HEK293 (cell line): ENCODE measurements around the gene CDCA4.

Source experiments
- CTCF ChIA-PET: fragments of 350-600 bp; formaldehyde crosslinking; extraction: SDS; loops from one replicate; lab custom pipeline; 2021; ENCODE audit warnings: antibody characterized with exemption; lab: Yijun Ruan, JAX
- POLR2A ChIA-PET: fragments of 300-600 bp; formaldehyde crosslinking; extraction: SDS; loops from one replicate; lab custom pipeline; 2020; ENCODE audit warnings: antibody characterized with exemption, inconsistent platforms; lab: Yijun Ruan, JAX
- H3K27ac ChIP-seq: fragments of 200-500 bp; sonication (Bioruptor generic); 2 replicates; pipeline ENCODE4 v1.5.1; 2014; ENCODE audit warnings: low read depth, low read length, control low read depth, inconsistent platforms; ENCODE audit errors: extremely low read depth
- H3K36me3 ChIP-seq, 2 experiments: fragments of 200-500 bp in 1 of 2; sonication (Bioruptor generic) in 1 of 2; 1 replicate in 1 of 2; 2 replicates in 1 of 2; pipeline ENCODE4 v1.5.1; 2014 to 2017; ENCODE audit warnings: inconsistent platforms in 2 of 2, low read length in 2 of 2; ENCODE audit not compliant: control insufficient read depth in 2 of 2, insufficient read depth in 1 of 2
- H3K4me1 ChIP-seq: fragments of 200-500 bp; sonication (Bioruptor generic); 2 replicates; pipeline ENCODE4 v1.5.1; 2014; ENCODE audit warnings: mild to moderate bottlenecking, low read length, inconsistent platforms; ENCODE audit not compliant: control insufficient read depth, insufficient read depth
- H3K4me3 ChIP-seq: 2 replicates; pipeline ENCODE4 v1.5.1; 2011; ENCODE audit warnings: low read depth, mild to moderate bottlenecking, control low read depth, low read length, moderate library complexity
- H3K9me3 ChIP-seq: fragments of 200-500 bp; sonication (Bioruptor generic); 2 replicates; pipeline ENCODE4 v1.5.1; 2014; ENCODE audit warnings: low read depth, low read length, inconsistent platforms; ENCODE audit not compliant: control insufficient read depth, insufficient read depth
- GFI1B ChIP-seq: fragments of 450-650 bp; formaldehyde crosslinking; IDR thresholded peaks from 2 replicates; pipeline ENCODE4 v1.5.1; 2016; ENCODE audit warnings: missing biosample characterization, missing genetic modification characterization
- GLIS2 ChIP-seq: fragments of 450-650 bp; formaldehyde crosslinking; IDR thresholded peaks from 2 replicates; pipeline ENCODE4 v1.5.1; 2016; ENCODE audit warnings: missing biosample characterization, missing genetic modification characterization
- PRDM10 ChIP-seq: fragments of 450-650 bp; formaldehyde crosslinking; IDR thresholded peaks from 2 replicates; pipeline ENCODE4 v1.5.1; 2016; ENCODE audit warnings: missing biosample characterization, missing genetic modification characterization
- TRIM28 ChIP-seq: IDR thresholded peaks from 2 replicates; pipeline ENCODE4 v1.6.1; 2011; ENCODE audit warnings: low read length, control low read depth, borderline replicate concordance
- ZFHX2 ChIP-seq: fragments of 450-650 bp; formaldehyde crosslinking; conservative IDR thresholded peaks from 2 replicates; pipeline ENCODE4 v1.5.1; 2016; ENCODE audit warnings: missing biosample characterization, missing genetic modification characterization
- ZFP37 ChIP-seq: fragments of 450-650 bp; formaldehyde crosslinking; IDR thresholded peaks from 2 replicates; pipeline ENCODE4 v1.5.1; 2016; ENCODE audit warnings: missing biosample characterization, missing genetic modification characterization
- ZIC2 ChIP-seq: fragments of 450-650 bp; formaldehyde crosslinking; IDR thresholded peaks from 2 replicates; pipeline ENCODE4 v1.5.1; 2016; ENCODE audit warnings: missing biosample characterization, missing genetic modification characterization
- ZNF555 ChIP-seq: fragments of 450-650 bp; formaldehyde crosslinking; conservative IDR thresholded peaks from 2 replicates; pipeline ENCODE4 v1.5.1; 2017; ENCODE audit warnings: missing biosample characterization, mild to moderate bottlenecking, missing genetic modification characterization, inconsistent platforms
- ZNF596 ChIP-seq: fragments of 450-650 bp; IDR thresholded peaks from 2 replicates; pipeline ENCODE4 v1.5.0; 2018; ENCODE audit warnings: missing biosample characterization, mild to moderate bottlenecking, missing genetic modification characterization, moderate library complexity
- ZNF600 ChIP-seq: fragments of 450-650 bp; formaldehyde crosslinking; IDR thresholded peaks from 2 replicates; pipeline ENCODE4 v1.5.1; 2016; ENCODE audit warnings: missing biosample characterization, missing genetic modification characterization
- TF ChIP-seq, protein P1 (sequence below): fragments of 450-650 bp; formaldehyde crosslinking; IDR thresholded peaks from 2 replicates; pipeline ENCODE4 v1.5.1; 2016; ENCODE audit warnings: missing biosample characterization, missing genetic modification characterization
- TF ChIP-seq, protein P2 (sequence below): fragments of 450-650 bp; formaldehyde crosslinking; IDR thresholded peaks from 2 replicates; pipeline ENCODE4 v1.5.1; 2016; ENCODE audit warnings: missing biosample characterization, missing genetic modification characterization
- TF ChIP-seq, protein P3 (sequence below): fragments of 450-650 bp; formaldehyde crosslinking; IDR thresholded peaks from 2 replicates; pipeline ENCODE4 v1.5.1; 2017; ENCODE audit warnings: missing biosample characterization, missing genetic modification characterization
- TF ChIP-seq, protein P4 (sequence below): fragments of 450-650 bp; formaldehyde crosslinking; IDR thresholded peaks from 2 replicates; pipeline ENCODE4 v1.5.1; 2016; ENCODE audit warnings: missing biosample characterization, missing genetic modification characterization

Gene CDCA4

GRCh38 chr14:105005929-105006830, 14.7 kb downstream of the CDCA4 start:
- H3K4me1 ChIP-seq: no peaks in the 10 kb centered on the region
- peaks cover 15 to 46% of the 10 kb centered on the region in 2 experiments for H3K36me3 ChIP-seq
- H3K27ac ChIP-seq: no peak overlapping the region
- H3K4me3 ChIP-seq: no peak overlapping the region
- CTCF ChIA-PET: interaction anchor here (0.6 to 3.2 kb wide), 7 partner anchors 29 to 1452 kb away, joined by 3 to 15 read pairs (median 4); no protein-coding TSS in a partner anchor
- POLR2A ChIA-PET: interaction anchor here (1.0 to 3.1 kb wide), 2 partner anchors 12 to 33 kb away, joined by 3 to 9 read pairs; no protein-coding TSS in a partner anchor
- H3K9me3 ChIP-seq: no peaks in the 10 kb centered on the region
- TF ChIP-seq ZIC2 (tag by site-specific recombination) (peak; percentile 48), ZFHX2 (peak; percentile 48), GFI1B (tag by site-specific recombination) (no peak), PRDM10 (tag by site-specific recombination) (0 out of 2 replicates have a peak, but pooled peaks have one; percentile 12), GLIS2 (peak; percentile 43; the same call in 1 of the 2 replicates), ZNF555 (no peak), ZNF600 (tag by site-specific recombination) (peak; percentile 37)

GRCh38 chr14:105005329-105005928, 15.5 kb downstream of the CDCA4 start:
- Histone ChIP-seq H3K27ac (no peak overlapping the region), H3K4me1 (no peaks in the 10 kb centered on the region), H3K4me3 (no peak overlapping the region), H3K9me3 (no peaks in the 10 kb centered on the region), H3K36me3 (peaks cover 10 to 38% of the 10 kb centered on the region in 2 experiments)
- ChIA-PET CTCF (interaction anchor here (0.5 to 3.2 kb wide), 4 partner anchors 28 to 1452 kb away, joined by 3 to 15 read pairs (median 4); no protein-coding TSS in a partner anchor), POLR2A (interaction anchor here (1.0 to 3.1 kb wide), 2 partner anchors 13 to 32 kb away, joined by 3 to 9 read pairs; no protein-coding TSS in a partner anchor)
- no peak for TF ChIP-seq TRIM28
- TF ChIP-seq, protein P1, sequence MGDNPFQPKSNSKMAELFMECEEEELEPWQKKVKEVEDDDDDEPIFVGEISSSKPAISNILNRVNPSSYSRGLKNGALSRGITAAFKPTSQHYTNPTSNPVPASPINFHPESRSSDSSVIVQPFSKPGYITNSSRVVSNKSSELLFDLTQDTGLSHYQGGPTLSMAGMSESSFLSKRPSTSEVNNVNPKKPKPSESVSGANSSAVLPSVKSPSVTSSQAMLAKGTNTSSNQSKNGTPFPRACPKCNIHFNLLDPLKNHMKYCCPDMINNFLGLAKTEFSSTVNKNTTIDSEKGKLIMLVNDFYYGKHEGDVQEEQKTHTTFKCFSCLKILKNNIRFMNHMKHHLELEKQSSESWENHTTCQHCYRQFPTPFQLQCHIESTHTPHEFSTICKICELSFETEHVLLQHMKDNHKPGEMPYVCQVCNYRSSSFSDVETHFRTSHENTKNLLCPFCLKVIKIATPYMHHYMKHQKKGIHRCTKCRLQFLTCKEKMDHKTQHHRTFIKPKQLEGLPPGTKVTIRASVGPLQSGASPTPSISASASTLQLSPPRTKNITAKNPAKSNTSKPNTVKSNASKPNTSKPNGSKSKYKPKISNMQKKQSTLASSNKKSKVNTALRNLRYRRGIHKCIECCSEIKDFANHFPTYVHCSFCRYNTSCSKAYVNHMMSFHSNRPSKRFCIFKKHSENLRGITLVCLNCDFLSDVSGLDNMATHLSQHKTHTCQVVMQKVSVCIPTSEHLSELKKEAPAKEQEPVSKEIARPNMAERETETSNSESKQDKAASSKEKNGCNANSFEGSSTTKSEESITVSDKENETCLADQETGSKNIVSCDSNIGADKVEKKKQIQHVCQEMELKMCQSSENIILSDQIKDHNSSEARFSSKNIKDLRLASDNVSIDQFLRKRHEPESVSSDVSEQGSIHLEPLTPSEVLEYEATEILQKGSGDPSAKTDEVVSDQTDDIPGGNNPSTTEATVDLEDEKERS (tag by site-specific recombination): no peak
- no peak for TF ChIP-seq PRDM10 (tag by site-specific recombination)
- TF ChIP-seq, protein P2, sequence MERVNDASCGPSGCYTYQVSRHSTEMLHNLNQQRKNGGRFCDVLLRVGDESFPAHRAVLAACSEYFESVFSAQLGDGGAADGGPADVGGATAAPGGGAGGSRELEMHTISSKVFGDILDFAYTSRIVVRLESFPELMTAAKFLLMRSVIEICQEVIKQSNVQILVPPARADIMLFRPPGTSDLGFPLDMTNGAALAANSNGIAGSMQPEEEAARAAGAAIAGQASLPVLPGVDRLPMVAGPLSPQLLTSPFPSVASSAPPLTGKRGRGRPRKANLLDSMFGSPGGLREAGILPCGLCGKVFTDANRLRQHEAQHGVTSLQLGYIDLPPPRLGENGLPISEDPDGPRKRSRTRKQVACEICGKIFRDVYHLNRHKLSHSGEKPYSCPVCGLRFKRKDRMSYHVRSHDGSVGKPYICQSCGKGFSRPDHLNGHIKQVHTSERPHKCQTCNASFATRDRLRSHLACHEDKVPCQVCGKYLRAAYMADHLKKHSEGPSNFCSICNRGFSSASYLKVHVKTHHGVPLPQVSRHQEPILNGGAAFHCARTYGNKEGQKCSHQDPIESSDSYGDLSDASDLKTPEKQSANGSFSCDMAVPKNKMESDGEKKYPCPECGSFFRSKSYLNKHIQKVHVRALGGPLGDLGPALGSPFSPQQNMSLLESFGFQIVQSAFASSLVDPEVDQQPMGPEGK (tag by site-specific recombination): no peak
- TF ChIP-seq, protein P3, sequence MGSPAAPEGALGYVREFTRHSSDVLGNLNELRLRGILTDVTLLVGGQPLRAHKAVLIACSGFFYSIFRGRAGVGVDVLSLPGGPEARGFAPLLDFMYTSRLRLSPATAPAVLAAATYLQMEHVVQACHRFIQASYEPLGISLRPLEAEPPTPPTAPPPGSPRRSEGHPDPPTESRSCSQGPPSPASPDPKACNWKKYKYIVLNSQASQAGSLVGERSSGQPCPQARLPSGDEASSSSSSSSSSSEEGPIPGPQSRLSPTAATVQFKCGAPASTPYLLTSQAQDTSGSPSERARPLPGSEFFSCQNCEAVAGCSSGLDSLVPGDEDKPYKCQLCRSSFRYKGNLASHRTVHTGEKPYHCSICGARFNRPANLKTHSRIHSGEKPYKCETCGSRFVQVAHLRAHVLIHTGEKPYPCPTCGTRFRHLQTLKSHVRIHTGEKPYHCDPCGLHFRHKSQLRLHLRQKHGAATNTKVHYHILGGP (tag by site-specific recombination): no peak
- TF ChIP-seq, protein P4, sequence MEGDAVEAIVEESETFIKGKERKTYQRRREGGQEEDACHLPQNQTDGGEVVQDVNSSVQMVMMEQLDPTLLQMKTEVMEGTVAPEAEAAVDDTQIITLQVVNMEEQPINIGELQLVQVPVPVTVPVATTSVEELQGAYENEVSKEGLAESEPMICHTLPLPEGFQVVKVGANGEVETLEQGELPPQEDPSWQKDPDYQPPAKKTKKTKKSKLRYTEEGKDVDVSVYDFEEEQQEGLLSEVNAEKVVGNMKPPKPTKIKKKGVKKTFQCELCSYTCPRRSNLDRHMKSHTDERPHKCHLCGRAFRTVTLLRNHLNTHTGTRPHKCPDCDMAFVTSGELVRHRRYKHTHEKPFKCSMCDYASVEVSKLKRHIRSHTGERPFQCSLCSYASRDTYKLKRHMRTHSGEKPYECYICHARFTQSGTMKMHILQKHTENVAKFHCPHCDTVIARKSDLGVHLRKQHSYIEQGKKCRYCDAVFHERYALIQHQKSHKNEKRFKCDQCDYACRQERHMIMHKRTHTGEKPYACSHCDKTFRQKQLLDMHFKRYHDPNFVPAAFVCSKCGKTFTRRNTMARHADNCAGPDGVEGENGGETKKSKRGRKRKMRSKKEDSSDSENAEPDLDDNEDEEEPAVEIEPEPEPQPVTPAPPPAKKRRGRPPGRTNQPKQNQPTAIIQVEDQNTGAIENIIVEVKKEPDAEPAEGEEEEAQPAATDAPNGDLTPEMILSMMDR (tag by site-specific recombination): no peak
- no peak for TF ChIP-seq ZNF596 (tag by site-specific recombination)
- TF ChIP-seq ZFP37 (tag by site-specific recombination): no peak
